Kidney (tissue), 14 donors: ENCODE data around the gene TBC1D5. TPM values are rescaled to one million over a fixed set of nuclear protein-coding genes. Genes with fewer than 3 reads are reported as not detected.

Experiments used
- DNase-seq, 5 donors: peaks; one replicate each; pipeline ENCODE4 v3.0.0-alpha.2; 2013 to 2020
- FAIRE-seq: peaks from 2 replicates; lab custom pipeline; 2012; peaks lifted over from hg19 to GRCh38; lab: Jason Lieb, UNC
- H3K27ac ChIP-seq, 2 donors: one replicate each; pipeline ENCODE4 v1.7.0; 2013; ENCODE audit warnings: low read depth in 2 of 2, low read length in 2 of 2, inconsistent platforms in 1 of 2
- H3K27me3 ChIP-seq: one replicate; pipeline ENCODE4 v1.7.1; 2013; ENCODE audit warnings: low read length, inconsistent platforms; ENCODE audit not compliant: control insufficient read depth, insufficient read depth
- H3K36me3 ChIP-seq, 3 donors: one replicate each; pipeline versions ENCODE4 v1.7.0 to v1.7.1; 2013; ENCODE audit warnings: low read length in 3 of 3, control low read depth in 1 of 3, inconsistent platforms in 1 of 3; ENCODE audit not compliant: insufficient read depth in 3 of 3, control insufficient read depth in 2 of 3
- H3K4me1 ChIP-seq, 3 donors: one replicate each; pipeline versions ENCODE4 v1.7.0 to v1.7.1; 2013; ENCODE audit warnings: low read length in 3 of 3, inconsistent platforms in 1 of 3, low read depth in 1 of 3; ENCODE audit not compliant: control insufficient read depth in 2 of 3, insufficient read depth in 2 of 3
- H3K4me3 ChIP-seq, 3 donors: one replicate each; pipeline versions ENCODE4 v1.7.0 to v1.8.1; 2013; ENCODE audit warnings: low read length in 3 of 3, control low read depth in 1 of 3, inconsistent platforms in 1 of 3
- H3K9ac ChIP-seq, 3 donors: one replicate each; pipeline versions ENCODE4 v1.7.0 to v1.7.1; 2013; ENCODE audit warnings: low read length in 3 of 3, control low read depth in 1 of 3, inconsistent platforms in 1 of 3
- H3K9me3 ChIP-seq, 3 donors: one replicate each; pipeline versions ENCODE4 v1.7.0 to v1.7.1; 2013; ENCODE audit warnings: low read length in 3 of 3, control low read depth in 1 of 3, inconsistent platforms in 1 of 3; ENCODE audit not compliant: control insufficient read depth in 2 of 3, insufficient read depth in 1 of 3
- intact Hi-C: fragments of 100-400 bp; cut with DNase I; formaldehyde crosslinking; loops from one replicate; pipeline ENCODE4 v1.11.1; 2022
- polyA plus RNA-seq: library from polyadenylated mRNA; stranded (reverse); fragments of 350-450 nt; fragmentation: Illumina TruSeq; extraction: RNeasy Lipid Tissue Mini Kit (QIAGEN cat#74804); gene quantifications from one replicate; pipeline ENCODE4 v1.2.3, GENCODE V29; 2014; ENCODE audit warnings: low read depth, low replicate concordance; ENCODE audit not compliant: insufficient read depth
- total RNA-seq: library from RNA; stranded (reverse); fragmentation: NEBNext Ultra II Directional; extraction: Animal tissue kit (Norgen Biotek cat#: 25700); gene quantifications from one replicate; pipeline ENCODE4 v1.2.1, GENCODE V29; 2021
- TF ChIP-seq, protein P1 (sequence below): IDR thresholded peaks from 3 replicates; pipeline ENCODE4 v1.5.1; 2012; ENCODE audit warnings: mild to moderate bottlenecking, moderate library complexity, borderline replicate concordance; ENCODE audit not compliant: insufficient read depth; ENCODE audit errors: extremely low read depth
- donor health status: control.
- donor health status: control.
- donor health status: control.
- donor health status: control.
- donor health status: control.
- donor health status: DM: yes; HTN: yes; CAD: no.
- donor health status: Normal renal cell carcinoma (clear cell type).

Gene TBC1D5
- total and polyA plus RNA-seq, 2 donors from 2014 or later = 9.7 to 77.7 TPM

DNA sequence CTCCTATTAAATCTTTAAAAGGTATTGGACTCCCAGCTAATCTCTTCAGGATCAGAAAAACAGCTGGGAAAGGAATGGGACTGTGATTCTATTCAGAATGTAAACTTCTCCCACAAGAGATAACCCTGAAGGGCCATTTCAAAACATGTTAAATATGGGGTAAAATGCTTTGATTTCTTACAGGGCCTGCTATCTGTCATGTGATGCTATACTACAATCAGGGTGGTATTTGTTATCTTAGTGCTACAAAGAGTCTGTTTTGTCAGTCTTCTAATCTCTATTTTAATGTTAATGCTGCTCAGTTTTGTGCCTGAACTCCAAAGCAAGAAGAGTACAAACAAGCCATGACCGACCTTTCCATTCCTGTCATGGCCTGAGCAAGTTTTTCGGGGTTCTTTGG lies 186.9 kb downstream of the TBC1D5 start:
- TF ChIP-seq, protein P1, sequence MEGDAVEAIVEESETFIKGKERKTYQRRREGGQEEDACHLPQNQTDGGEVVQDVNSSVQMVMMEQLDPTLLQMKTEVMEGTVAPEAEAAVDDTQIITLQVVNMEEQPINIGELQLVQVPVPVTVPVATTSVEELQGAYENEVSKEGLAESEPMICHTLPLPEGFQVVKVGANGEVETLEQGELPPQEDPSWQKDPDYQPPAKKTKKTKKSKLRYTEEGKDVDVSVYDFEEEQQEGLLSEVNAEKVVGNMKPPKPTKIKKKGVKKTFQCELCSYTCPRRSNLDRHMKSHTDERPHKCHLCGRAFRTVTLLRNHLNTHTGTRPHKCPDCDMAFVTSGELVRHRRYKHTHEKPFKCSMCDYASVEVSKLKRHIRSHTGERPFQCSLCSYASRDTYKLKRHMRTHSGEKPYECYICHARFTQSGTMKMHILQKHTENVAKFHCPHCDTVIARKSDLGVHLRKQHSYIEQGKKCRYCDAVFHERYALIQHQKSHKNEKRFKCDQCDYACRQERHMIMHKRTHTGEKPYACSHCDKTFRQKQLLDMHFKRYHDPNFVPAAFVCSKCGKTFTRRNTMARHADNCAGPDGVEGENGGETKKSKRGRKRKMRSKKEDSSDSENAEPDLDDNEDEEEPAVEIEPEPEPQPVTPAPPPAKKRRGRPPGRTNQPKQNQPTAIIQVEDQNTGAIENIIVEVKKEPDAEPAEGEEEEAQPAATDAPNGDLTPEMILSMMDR = no peak
- DNase-seq = no peak
- no peak overlapping the region for H3K4me3 ChIP-seq
- H3K36me3 ChIP-seq = no peaks in the 10 kb centered on the region
- H3K27ac ChIP-seq = no peak overlapping the region
- H3K27me3 ChIP-seq = no peaks in the 10 kb centered on the region
- no peak overlapping the region for H3K9ac ChIP-seq
- FAIRE-seq = no peak
- intact Hi-C loops = no loop called here
- H3K9me3 ChIP-seq = no peaks in the 10 kb centered on the region
- no peaks in the 10 kb centered on the region for H3K4me1 ChIP-seq

GRCh38 chr3:17554078-17554477 lies 188.4 kb downstream of the TBC1D5 start:
- no peak for DNase-seq
- Histone ChIP-seq H3K36me3 (no peaks in the 10 kb centered on the region), H3K9me3 (no peaks in the 10 kb centered on the region), H3K4me3 (no peak overlapping the region), H3K4me1 (no peaks in the 10 kb centered on the region), H3K27me3 (no peaks in the 10 kb centered on the region), H3K9ac (no peak overlapping the region), H3K27ac (no peak overlapping the region)
- TF ChIP-seq, protein P1 = no peak
- no peak for FAIRE-seq
- intact Hi-C loops = no loop called here

DNA sequence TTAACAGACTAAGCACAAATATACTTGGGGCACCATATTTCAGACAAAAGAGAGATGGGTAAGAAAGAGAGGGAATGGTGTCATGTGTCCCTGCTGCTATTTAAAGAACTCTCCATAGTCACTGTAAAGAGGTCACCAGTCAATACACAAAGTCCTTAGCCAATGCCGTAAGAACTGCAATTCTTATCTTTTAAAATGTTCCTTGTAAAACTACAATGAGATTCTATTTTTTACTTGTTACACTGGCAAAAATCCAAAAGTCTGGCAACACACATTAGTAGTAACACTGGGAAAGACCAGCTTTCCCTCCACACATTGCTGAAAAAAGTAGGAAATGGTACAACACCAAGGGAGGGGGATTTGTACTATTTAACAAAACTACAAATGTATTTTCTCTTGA lies 189.4 kb downstream of the TBC1D5 start:
- Histone ChIP-seq H3K9ac (no peak overlapping the region), H3K36me3 (no peaks in the 10 kb centered on the region), H3K4me1 (no peaks in the 10 kb centered on the region), H3K27me3 (no peaks in the 10 kb centered on the region), H3K27ac (no peak overlapping the region), H3K4me3 (no peak overlapping the region), H3K9me3 (no peaks in the 10 kb centered on the region)
- FAIRE-seq (no peak), DNase-seq (peak in 1 of 5 donors; percentile 13)
- TF ChIP-seq, protein P1 = no peak
- intact Hi-C loops = no loop called here

DNA sequence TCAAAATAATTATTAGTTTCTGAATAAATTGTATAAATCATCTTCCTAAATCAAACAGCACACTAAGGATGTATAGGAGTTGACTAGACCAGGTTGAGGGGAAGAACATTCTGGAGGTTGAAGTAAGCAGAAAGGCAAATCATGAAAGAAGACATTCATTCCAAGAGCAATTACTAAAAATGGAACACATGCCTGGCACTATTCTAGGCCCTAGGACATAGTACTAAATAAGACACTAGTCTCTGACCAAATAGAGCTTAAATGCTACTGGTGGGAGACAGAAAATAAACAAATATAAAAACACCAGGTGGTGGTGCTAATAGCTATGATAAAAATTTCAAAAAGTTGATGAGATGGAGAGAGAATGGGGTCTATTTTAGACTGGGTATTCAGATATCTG lies 190.1 kb downstream of the TBC1D5 start:
- FAIRE-seq (no peak), DNase-seq (no peak)
- Histone ChIP-seq H3K9ac (no peak overlapping the region), H3K4me3 (no peak overlapping the region), H3K27ac (no peak overlapping the region), H3K36me3 (no peaks in the 10 kb centered on the region), H3K4me1 (no peaks in the 10 kb centered on the region), H3K9me3 (no peaks in the 10 kb centered on the region), H3K27me3 (no peaks in the 10 kb centered on the region)
- TF ChIP-seq, protein P1 = no peak
- intact Hi-C loops = no loop called here
